GM23338 (cell line): Measurements from ENCODE around the gene NSMCE1. TPM values are rescaled to one million over a fixed set of nuclear protein-coding genes. Genes with fewer than 3 reads are reported as not detected.

Source experiments
- ATAC-seq: fragments of 200-7000 bp; cut with Tn5 transposase; 3 replicates; pipeline ENCODE4 v1.9.1; 2020
- DNase-seq: peaks from one replicate; pipeline ENCODE4 v3.0.0-alpha.2; 2015; ENCODE audit warnings: low spot score
- H2AFZ ChIP-seq: fragments of 200-600 bp; sonication (generic); 2 replicates; pipeline ENCODE4 v1.8.0; 2016; ENCODE audit warnings: antibody characterized with exemption, mild to moderate bottlenecking, moderate library complexity
- H3F3A ChIP-seq: fragments of 200-600 bp; sonication (generic); replicated peaks from 2 replicates; pipeline ENCODE4 v1.8.0; 2017; ENCODE audit warnings: antibody characterized with exemption, mixed run types, low read depth
- H3K27ac ChIP-seq: fragments of 200-600 bp; sonication (generic); 2 replicates; pipeline ENCODE4 v1.6.1; 2016; ENCODE audit warnings: low read depth
- H3K27me3 ChIP-seq: fragments of 200-600 bp; sonication (generic); 2 replicates; pipeline ENCODE4 v1.8.0; 2016; ENCODE audit warnings: mild to moderate bottlenecking, mixed run types, moderate library complexity; ENCODE audit not compliant: insufficient read depth
- H3K36me3 ChIP-seq: fragments of 200-600 bp; sonication (generic); 2 replicates; pipeline ENCODE4 v1.8.0; 2016; ENCODE audit warnings: mild to moderate bottlenecking; ENCODE audit not compliant: insufficient read depth
- H3K4me1 ChIP-seq: fragments of 200-600 bp; sonication (generic); 2 replicates; pipeline ENCODE4 v1.8.0; 2016; ENCODE audit warnings: mild to moderate bottlenecking, moderate library complexity; ENCODE audit not compliant: insufficient read depth
- H3K4me2 ChIP-seq: fragments of 200-600 bp; sonication (generic); 2 replicates; pipeline ENCODE4 v1.7.1; 2017; ENCODE audit warnings: mixed run types
- H3K4me3 ChIP-seq: fragments of 200-600 bp; sonication (generic); 2 replicates; pipeline ENCODE4 v1.6.1; 2016; ENCODE audit warnings: mixed run types
- H3K79me2 ChIP-seq: fragments of 200-600 bp; sonication (generic); replicated peaks from 2 replicates; pipeline ENCODE4 v1.8.0; 2017; ENCODE audit warnings: mild to moderate bottlenecking; ENCODE audit not compliant: insufficient read depth
- H3K9me2 ChIP-seq: fragments of 200-600 bp; sonication (generic); 2 replicates; pipeline ENCODE4 v1.8.0; 2017; ENCODE audit not compliant: insufficient read depth
- H4K20me1 ChIP-seq: fragments of 200-600 bp; sonication (generic); replicated peaks from 2 replicates; pipeline ENCODE4 v1.8.0; 2017; ENCODE audit warnings: mild to moderate bottlenecking; ENCODE audit not compliant: insufficient read depth
- H3K27ac Mint-ChIP-seq: 2 replicates; pipeline ENCODE4 v1.8.0; 2020; ENCODE audit warnings: inconsistent platforms, mild to moderate bottlenecking, moderate library complexity, mixed read lengths
- H3K27me3 Mint-ChIP-seq: 3 replicates; pipeline ENCODE4 v1.8.0; 2022; ENCODE audit warnings: low read depth, mild to moderate bottlenecking, moderate library complexity, mixed read lengths, inconsistent platforms; ENCODE audit not compliant: insufficient read depth, poor library complexity
- H3K36me3 Mint-ChIP-seq: 3 replicates; pipeline ENCODE4 v1.8.0; 2021; ENCODE audit warnings: low read depth, mild to moderate bottlenecking, inconsistent platforms, moderate library complexity, mixed read lengths
- H3K4me1 Mint-ChIP-seq: 3 replicates; pipeline ENCODE4 v1.8.0; 2020; ENCODE audit warnings: mild to moderate bottlenecking, inconsistent platforms, mixed read lengths
- H3K4me3 Mint-ChIP-seq: 3 replicates; pipeline ENCODE4 v1.8.0; 2021; ENCODE audit warnings: moderate library complexity, mild to moderate bottlenecking, inconsistent platforms, mixed read lengths
- H3K9me3 Mint-ChIP-seq: 3 replicates; pipeline ENCODE4 v1.8.0; 2020; ENCODE audit warnings: moderate library complexity, mild to moderate bottlenecking, inconsistent platforms, mixed read lengths
- CTCF ChIP-seq, 2 experiments: fragments of 200-600 bp in 1 of 2; sonication (generic) in 1 of 2; conservative IDR thresholded peaks; 2 replicates each; pipeline versions ENCODE4 v1.5.1 to v1.6.1; 2016 to 2017; ENCODE audit warnings: antibody characterized with exemption in 2 of 2, low read depth in 2 of 2, mild to moderate bottlenecking in 2 of 2, moderate library complexity in 1 of 2
- EZH2 ChIP-seq: fragments of 200-600 bp; sonication (generic); IDR thresholded peaks from one replicate; pipeline ENCODE4 v1.8.0; 2017; ENCODE audit warnings: antibody characterized with exemption, mild to moderate bottlenecking, low read depth; ENCODE audit not compliant: unreplicated experiment
- EZH2phosphoT487 ChIP-seq: fragments of 200-600 bp; sonication (generic); IDR thresholded peaks from one replicate; pipeline ENCODE4 v1.8.1; 2018; ENCODE audit warnings: antibody characterized with exemption; ENCODE audit not compliant: unreplicated experiment
- NANOG ChIP-seq: IDR thresholded peaks from 2 replicates; pipeline ENCODE4 v1.6.1; 2016; ENCODE audit warnings: antibody characterized with exemption, borderline replicate concordance
- POLR2AphosphoS5 ChIP-seq: IDR thresholded peaks from 2 replicates; pipeline ENCODE4 v1.6.1; 2016; ENCODE audit warnings: antibody characterized with exemption, low read depth
- REST ChIP-seq: IDR thresholded peaks from one replicate; pipeline ENCODE4 v1.6.1; 2018; ENCODE audit warnings: antibody characterized with exemption; ENCODE audit not compliant: unreplicated experiment
- STAT1 ChIP-seq: IDR thresholded peaks from one replicate; pipeline ENCODE4 v1.6.1; 2016; ENCODE audit warnings: antibody characterized with exemption; ENCODE audit not compliant: unreplicated experiment
- ZNF114 ChIP-seq: fragments of 250-450 bp; sonication (Bioruptor Pico); IDR thresholded peaks from 2 replicates; pipeline ENCODE4 v1.5.0; 2020; ENCODE audit warnings: mild to moderate bottlenecking, moderate library complexity
- ZNF331 ChIP-seq: fragments of 250-450 bp; sonication (Bioruptor Pico); IDR thresholded peaks from 2 replicates; pipeline ENCODE4 v1.5.0; 2020; ENCODE audit warnings: low read depth, mild to moderate bottlenecking, moderate library complexity
- ZNF462 ChIP-seq: fragments of 250-450 bp; sonication (Bioruptor Pico); IDR thresholded peaks from 2 replicates; pipeline ENCODE4 v1.5.0; 2020; ENCODE audit warnings: mild to moderate bottlenecking, moderate library complexity
- polyA plus RNA-seq: library from polyadenylated mRNA; unstranded; fragments of >200 nt; fragmentation: Nextera tagmentation; extraction: Ambion mirVana; gene quantifications from 2 replicates; pipeline ENCODE4 v1.2.1, GENCODE V29; 2016
- total RNA-seq: library from RNA; depleted of rRNA; stranded (reverse); fragments of >200 nt; shearing (Covaris generic); gene quantifications from 2 replicates; pipeline ENCODE4 v1.2.3, GENCODE V29; 2014

NSMCE1 gene
- total and polyA plus RNA-seq, 2 experiments from 2014 or later = 30.6 to 50.8 TPM

GRCh38 chr16:27234171-27234570, 34.4 kb downstream of the NSMCE1 start:
- Mint-ChIP-seq H3K27ac (no peak overlapping the region), H3K4me1 (peaks cover 24% of the 10 kb centered on the region), H3K36me3 (no peaks in the 10 kb centered on the region), H3K27me3 (peaks cover 3% of the 10 kb centered on the region), H3K4me3 (no peak overlapping the region), H3K9me3 (no peaks in the 10 kb centered on the region)
- ATAC-seq (no peak), DNase-seq (no peak)
- no peak for TF ChIP-seq ZNF114 (CRISPR knock-in tag)
- TF ChIP-seq REST = no peak
- no peak for TF ChIP-seq ZNF462 (CRISPR knock-in tag)
- no peak for TF ChIP-seq CTCF (conservative IDR thresholded peaks at IDR 0.05; ENCODE audit: low read depth in 2 of 2)
- no peak for TF ChIP-seq EZH2
- no peak for TF ChIP-seq NANOG
- no peak for TF ChIP-seq POLR2AphosphoS5
- no peak for TF ChIP-seq ZNF331 (CRISPR knock-in tag)
- TF ChIP-seq EZH2phosphoT487 = no peak
- no peak for TF ChIP-seq STAT1
- Histone ChIP-seq H2AFZ (no peak overlapping the region), H4K20me1 (no peaks in the 10 kb centered on the region), H3K36me3 (no peaks in the 10 kb centered on the region), H3K9me2 (no peaks in the 10 kb centered on the region), H3K27ac (no peak overlapping the region), H3K4me1 (no peaks in the 10 kb centered on the region), H3K4me3 (no peak overlapping the region), H3K4me2 (no peak overlapping the region), H3K27me3 (no peaks in the 10 kb centered on the region), H3F3A (no peaks in the 10 kb centered on the region), H3K79me2 (no peaks in the 10 kb centered on the region)
